K562 (cell line): ENCODE results near the gene EEFSEC. TPM values are rescaled to one million over a fixed set of nuclear protein-coding genes. Genes with fewer than 3 reads are reported as not detected.
A peak's percentile ranks its signal among the peaks of the same experiment; 100 is the strongest.

Source experiments
- CBFA2T2 ChIP-seq: fragments of 450-650 bp; conservative IDR thresholded peaks from 2 replicates; pipeline ENCODE4 v1.6.1; 2017; ENCODE audit warnings: mild to moderate bottlenecking
- KAT2B ChIP-seq: IDR thresholded peaks from one replicate; pipeline ENCODE4 v1.6.1; 2012; ENCODE audit warnings: low read depth, mild to moderate bottlenecking, control low read depth, inconsistent platforms, low read length, moderate library complexity
- LCOR ChIP-seq: sonication (generic); formaldehyde crosslinking; IDR thresholded peaks from 2 replicates; pipeline ENCODE4 v1.8.0; 2022; ENCODE audit warnings: mild to moderate bottlenecking, missing genetic modification reagents
- MTA3 ChIP-seq: fragments of 450-650 bp; formaldehyde crosslinking; IDR thresholded peaks from 2 replicates; pipeline ENCODE4 v1.6.1; 2017; ENCODE audit warnings: mild to moderate bottlenecking, borderline replicate concordance
- POLR2G ChIP-seq: fragments of 200-400 bp; formaldehyde crosslinking; IDR thresholded peaks from 2 replicates; pipeline ENCODE4 v1.6.1; 2017; ENCODE audit warnings: low read depth, mild to moderate bottlenecking, antibody characterized with exemption, low read length, moderate library complexity
- RBM39 ChIP-seq: fragments of 200-400 bp; formaldehyde crosslinking; optimal IDR thresholded peaks from 2 replicates; pipeline ENCODE3; 2018; ENCODE audit warnings: low read depth, low read length
- RNF2 ChIP-seq: sonication (generic); IDR thresholded peaks from 2 replicates; pipeline ENCODE4 v1.6.1; 2016
- RUNX1 ChIP-seq: sonication (generic); IDR thresholded peaks from 2 replicates; pipeline ENCODE4 v1.6.1; 2016; ENCODE audit warnings: antibody characterized with exemption, low read depth
- ZFP1 ChIP-seq: fragments of 450-650 bp; formaldehyde crosslinking; IDR thresholded peaks from 2 replicates; pipeline ENCODE4 v1.4.0; 2020; ENCODE audit warnings: mild to moderate bottlenecking, mixed read lengths
- polyA plus RNA-seq, 8 experiments: library from polyadenylated mRNA; depleted of rRNA in 4 of 8; stranded (reverse) in 5 of 8; unstranded in 3 of 8; fragments of >200 nt; fragmentation: Nextera tagmentation in 2 of 8; fragmentation: Illumina TruSeq in 1 of 8; extraction: Ambion mirVana in 2 of 8; extraction: Trizol in 1 of 8; gene quantifications; 2 replicates each; pipeline versions ENCODE4 v1.2.1 to v1.2.3, GENCODE V29; 2011 to 2014; ENCODE audit warnings: inconsistent platforms in 1 of 8, missing spikeins in 1 of 8
- total RNA-seq, 7 experiments: library from RNA; depleted of rRNA in 6 of 7; stranded (reverse); fragments of >200 nt in 6 of 7; fragmentation: Illumina TruSeq in 2 of 7; extraction: Trizol in 2 of 7; gene quantifications; 2 replicates each; pipeline versions ENCODE4 v1.2.1 to v1.2.3, GENCODE V29; 2011 to 2021; ENCODE audit warnings: low replicate concordance in 1 of 7
- TF ChIP-seq, protein P1 (sequence below): fragments of 450-650 bp; IDR thresholded peaks from 2 replicates; pipeline ENCODE4 v1.6.1; 2017; ENCODE audit warnings: antibody characterized with exemption, mild to moderate bottlenecking

EEFSEC gene
- total and polyA plus RNA-seq, 9 of the 15 experiments (the other 6 are each of a cell fraction or from before 2014, with no cell fraction given): 0.35 to 11.8 (median 7.7) TPM

DNA sequence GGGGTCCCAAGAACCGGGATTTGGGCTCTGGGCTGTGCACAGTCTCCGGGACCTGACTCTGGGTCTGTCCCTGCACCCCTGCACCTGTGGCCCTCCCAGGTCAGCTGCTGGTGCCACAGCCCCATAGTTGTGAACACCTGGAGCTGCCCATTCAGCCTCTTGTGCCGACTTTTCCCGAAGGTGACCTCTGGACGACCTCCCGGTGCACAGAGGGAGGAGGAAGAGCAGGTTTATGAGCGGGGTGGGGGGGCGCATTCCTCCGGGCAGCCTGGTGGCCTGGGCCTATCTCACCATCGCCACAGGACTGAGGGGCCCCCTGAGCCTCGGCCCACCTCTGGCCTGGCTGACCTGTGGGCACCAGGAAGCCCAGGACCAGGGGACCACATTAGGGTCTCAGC lies 268.2 kb downstream of the EEFSEC start (continued):
- TF ChIP-seq, protein P1, sequence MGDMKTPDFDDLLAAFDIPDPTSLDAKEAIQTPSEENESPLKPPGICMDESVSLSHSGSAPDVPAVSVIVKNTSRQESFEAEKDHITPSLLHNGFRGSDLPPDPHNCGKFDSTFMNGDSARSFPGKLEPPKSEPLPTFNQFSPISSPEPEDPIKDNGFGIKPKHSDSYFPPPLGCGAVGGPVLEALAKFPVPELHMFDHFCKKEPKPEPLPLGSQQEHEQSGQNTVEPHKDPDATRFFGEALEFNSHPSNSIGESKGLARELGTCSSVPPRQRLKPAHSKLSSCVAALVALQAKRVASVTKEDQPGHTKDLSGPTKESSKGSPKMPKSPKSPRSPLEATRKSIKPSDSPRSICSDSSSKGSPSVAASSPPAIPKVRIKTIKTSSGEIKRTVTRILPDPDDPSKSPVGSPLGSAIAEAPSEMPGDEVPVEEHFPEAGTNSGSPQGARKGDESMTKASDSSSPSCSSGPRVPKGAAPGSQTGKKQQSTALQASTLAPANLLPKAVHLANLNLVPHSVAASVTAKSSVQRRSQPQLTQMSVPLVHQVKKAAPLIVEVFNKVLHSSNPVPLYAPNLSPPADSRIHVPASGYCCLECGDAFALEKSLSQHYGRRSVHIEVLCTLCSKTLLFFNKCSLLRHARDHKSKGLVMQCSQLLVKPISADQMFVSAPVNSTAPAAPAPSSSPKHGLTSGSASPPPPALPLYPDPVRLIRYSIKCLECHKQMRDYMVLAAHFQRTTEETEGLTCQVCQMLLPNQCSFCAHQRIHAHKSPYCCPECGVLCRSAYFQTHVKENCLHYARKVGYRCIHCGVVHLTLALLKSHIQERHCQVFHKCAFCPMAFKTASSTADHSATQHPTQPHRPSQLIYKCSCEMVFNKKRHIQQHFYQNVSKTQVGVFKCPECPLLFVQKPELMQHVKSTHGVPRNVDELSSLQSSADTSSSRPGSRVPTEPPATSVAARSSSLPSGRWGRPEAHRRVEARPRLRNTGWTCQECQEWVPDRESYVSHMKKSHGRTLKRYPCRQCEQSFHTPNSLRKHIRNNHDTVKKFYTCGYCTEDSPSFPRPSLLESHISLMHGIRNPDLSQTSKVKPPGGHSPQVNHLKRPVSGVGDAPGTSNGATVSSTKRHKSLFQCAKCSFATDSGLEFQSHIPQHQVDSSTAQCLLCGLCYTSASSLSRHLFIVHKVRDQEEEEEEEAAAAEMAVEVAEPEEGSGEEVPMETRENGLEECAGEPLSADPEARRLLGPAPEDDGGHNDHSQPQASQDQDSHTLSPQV: peak; percentile 62; the same call in 1 of the 2 replicates
- TF ChIP-seq POLR2G (peak; percentile 35; the same call in 1 of the 2 replicates), KAT2B (no peak), RBM39 (no peak), MTA3 (no peak), ZFP1 (CRISPR knock-in tag) (no peak), CBFA2T2 (no peak), LCOR (CRISPR knock-in tag) (no peak), RUNX1 (no peak), RNF2 (no peak)
